HG03280 (cell line): ENCODE measurements around the gene RNASE11.
"Not testable (repeated sequence)": the region's sequence is repeated elsewhere in the genome, so short reads cannot be mapped to it uniquely, and the experiment has no call there.

Source experiments
- ATAC-seq: cut with Tn5 transposase; IDR thresholded peaks from one replicate; pipeline ENCODE4 v1.9.1; 2021; ENCODE audit warnings: mild to moderate bottlenecking, moderate library complexity; ENCODE audit not compliant: unreplicated experiment

RNASE11 gene

GRCh38 chr14:20583142-20583541 is 4.7 kb downstream of the RNASE11 start:
- no peak for ATAC-seq

- no peak for ATAC-seq
Measured at GRCh38 chr14:20580242-20580641, 7.6 kb downstream of the RNASE11 start.

GRCh38 chr14:20578784-20579502 is 8.9 kb downstream of the RNASE11 start:
- no peak for ATAC-seq

- no peak for ATAC-seq
Measured at GRCh38 chr14:20578325-20578724, 9.5 kb downstream of the RNASE11 start.

- not testable (repeated sequence) for ATAC-seq
Measured at GRCh38 chr14:20572382-20572990, 15.3 kb downstream of the RNASE11 start.

GRCh38 chr14:20570720-20571119 is 17.1 kb downstream of the RNASE11 start:
- not testable (repeated sequence) for ATAC-seq

- ATAC-seq, result not testable (repeated sequence)
Measured at GRCh38 chr14:20569865-20570264, 17.9 kb downstream of the RNASE11 start.

GRCh38 chr14:20569066-20569465 is 18.7 kb downstream of the RNASE11 start:
- no peak for ATAC-seq

GRCh38 chr14:20568393-20568792 is 19.4 kb downstream of the RNASE11 start:
- ATAC-seq, result no peak

- ATAC-seq, result not testable (repeated sequence)
Measured at GRCh38 chr14:20567199-20567598, 20.6 kb downstream of the RNASE11 start.

GRCh38 chr14:20564501-20564997 is 23.3 kb downstream of the RNASE11 start:
- no peak for ATAC-seq

GRCh38 chr14:20563971-20564370 is 23.8 kb downstream of the RNASE11 start:
- ATAC-seq, result no peak

- ATAC-seq, result no peak
Measured at GRCh38 chr14:20560961-20561360, 26.8 kb downstream of the RNASE11 start, which contains the start of gene RNASE9. Gene RNASE9, minus strand, starts transcription at chr14:20561047.

- no peak for ATAC-seq
Measured at GRCh38 chr14:20559461-20559904, 28.3 kb downstream of the RNASE11 start.

GRCh38 chr14:20557212-20557542 is 30.6 kb downstream of the RNASE11 start:
- ATAC-seq, result no peak

- no peak for ATAC-seq
Measured at GRCh38 chr14:20556500-20557211, 31.1 kb downstream of the RNASE11 start.

- no peak for ATAC-seq
Measured at GRCh38 chr14:20555845-20556244, 32.0 kb downstream of the RNASE11 start.

- no peak for ATAC-seq
Measured at GRCh38 chr14:20553024-20553423, 34.8 kb downstream of the RNASE11 start.

GRCh38 chr14:20551606-20552005 is 36.2 kb downstream of the RNASE11 start:
- no peak for ATAC-seq

- no peak for ATAC-seq
Measured at GRCh38 chr14:20550926-20551325, 36.9 kb downstream of the RNASE11 start.

GRCh38 chr14:20548414-20549158 is 39.2 kb downstream of the RNASE11 start:
- ATAC-seq, result no peak
